GM18867 (cell line): ENCODE data around the gene VKORC1.

Experiments
- ATAC-seq: cut with Tn5 transposase; IDR thresholded peaks from one replicate; pipeline ENCODE4 v1.9.1; 2021; ENCODE audit warnings: mild to moderate bottlenecking, moderate library complexity; ENCODE audit not compliant: unreplicated experiment

VKORC1 gene

DNA sequence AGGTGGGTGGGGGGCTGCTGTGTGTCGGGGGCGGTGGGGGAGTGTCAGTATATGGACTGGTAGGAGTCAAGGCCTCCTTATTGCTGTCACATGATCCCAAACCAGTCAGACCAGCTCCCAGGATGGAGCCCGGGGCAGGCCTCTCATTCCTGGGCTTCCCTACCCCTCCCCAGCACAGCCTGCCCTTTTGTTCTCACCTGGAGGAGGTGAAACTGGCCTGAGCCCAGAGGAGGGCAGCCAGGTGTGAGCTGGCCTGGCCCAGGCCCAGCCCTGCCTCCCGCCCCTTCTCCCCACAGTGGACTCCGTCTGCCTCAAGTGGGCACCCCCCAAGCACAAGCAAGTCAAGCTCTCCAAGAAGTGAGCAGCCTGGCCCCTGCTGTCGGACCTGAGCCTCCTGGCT lies 36.3 kb upstream of the VKORC1 start:
- ATAC-seq, result no peak

DNA sequence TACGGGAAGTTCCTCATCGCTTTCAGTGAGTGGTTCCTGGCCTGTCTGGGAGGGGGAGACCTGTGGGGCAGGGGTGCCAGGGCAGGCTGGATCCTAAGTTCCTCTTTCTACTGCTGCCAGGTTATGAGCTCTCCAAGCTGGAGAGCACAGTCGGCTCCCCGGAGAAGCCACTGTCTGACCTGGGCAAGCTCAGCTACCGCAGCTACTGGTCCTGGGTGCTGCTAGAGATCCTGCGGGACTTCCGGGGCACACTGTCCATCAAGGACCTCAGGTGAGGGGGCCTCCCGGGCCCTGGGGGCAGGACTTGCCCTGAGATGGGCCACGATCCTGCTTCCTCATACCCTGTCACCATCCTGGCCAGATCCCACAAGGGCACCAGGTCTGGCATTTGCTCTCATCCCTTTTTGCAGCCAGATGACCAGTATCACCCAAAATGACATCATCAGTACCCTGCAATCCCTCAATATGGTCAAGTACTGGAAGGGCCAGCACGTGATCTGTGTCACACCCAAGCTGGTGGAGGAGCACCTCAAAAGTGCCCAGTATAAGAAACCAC lies 35.8 kb upstream of the VKORC1 start:
- no peak for ATAC-seq

- ATAC-seq, result no peak
Measured at GRCh38 chr16:31129568-31130335, 35.2 kb upstream of the VKORC1 start.

DNA sequence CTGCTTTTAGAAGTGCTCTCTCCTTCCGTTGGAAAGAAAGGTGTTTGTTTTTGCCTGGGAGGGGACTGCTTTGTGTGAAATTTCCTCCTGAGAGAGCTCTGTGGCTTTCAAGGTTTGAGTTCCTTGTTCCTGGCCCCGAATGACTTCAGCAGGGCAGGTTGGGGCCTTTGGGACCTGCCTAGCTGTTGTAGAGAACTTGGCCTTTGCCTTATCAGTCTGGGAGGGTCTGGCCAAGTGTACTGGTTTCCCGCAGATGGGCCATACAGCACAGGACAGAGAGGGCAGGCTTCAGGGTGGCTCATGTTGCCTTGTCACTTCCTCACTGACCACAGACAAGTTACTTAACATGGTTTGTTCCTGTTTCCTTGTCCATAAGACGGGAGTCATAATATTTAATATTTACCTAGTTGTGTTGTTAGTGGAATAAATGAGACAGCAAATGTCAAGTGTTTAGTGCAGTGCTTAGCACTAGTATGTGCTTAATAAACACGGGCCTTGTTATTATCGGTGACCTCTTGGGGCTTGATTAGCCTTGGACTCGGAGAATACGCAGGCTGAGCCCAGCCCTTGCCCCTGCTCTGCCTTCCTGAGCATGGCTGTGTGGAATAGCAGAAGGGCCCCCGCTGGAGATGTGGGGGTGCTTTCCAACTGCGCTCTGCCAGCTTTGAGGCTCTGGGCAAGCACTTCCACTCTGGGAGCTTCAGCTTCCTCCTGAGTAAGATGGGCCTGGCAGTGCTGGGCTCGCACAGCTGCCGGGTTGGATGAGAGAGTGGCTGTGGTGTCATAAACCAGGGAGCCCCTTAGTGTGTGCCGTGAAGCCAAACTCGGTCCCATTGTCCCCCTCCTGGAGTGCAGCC lies 34.3 kb upstream of the VKORC1 start:
- ATAC-seq, result no peak

DNA sequence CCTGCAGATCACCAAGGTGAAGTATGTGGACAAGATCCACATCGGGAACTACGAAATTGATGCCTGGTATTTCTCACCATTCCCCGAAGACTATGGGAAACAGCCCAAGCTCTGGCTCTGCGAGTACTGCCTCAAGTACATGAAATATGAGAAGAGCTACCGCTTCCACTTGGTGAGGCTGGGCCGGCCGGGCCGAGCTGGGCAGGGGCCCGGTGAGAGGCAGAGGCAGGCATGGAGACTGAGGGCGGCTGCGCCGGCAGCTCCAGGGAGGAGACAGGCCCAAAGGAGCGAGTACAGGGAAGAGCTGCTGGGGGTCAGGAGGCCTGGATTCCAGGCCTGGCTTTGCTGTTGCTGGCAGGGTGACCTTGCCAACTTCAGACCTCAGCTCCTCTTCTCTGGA lies 32.6 kb upstream of the VKORC1 start:
- no peak for ATAC-seq

DNA sequence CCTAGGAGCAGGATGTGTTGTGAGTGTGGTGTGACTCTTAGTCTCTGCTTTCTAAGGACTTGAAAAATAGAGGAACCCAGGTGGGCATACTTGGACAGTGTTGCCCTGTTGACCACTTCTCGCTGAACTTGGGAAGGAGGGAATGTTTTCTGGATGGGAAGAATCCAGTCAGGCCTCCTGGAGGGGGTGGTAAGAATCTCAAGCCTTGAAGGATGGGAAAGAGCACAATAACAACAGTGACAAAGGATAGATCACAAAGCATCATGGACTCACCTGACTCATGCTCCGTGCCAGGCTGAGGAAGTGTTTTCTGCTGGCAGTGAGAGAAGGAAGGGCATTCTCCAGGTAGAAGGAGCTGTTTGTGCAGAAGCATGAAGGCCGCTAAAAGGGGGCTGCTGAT lies 31.2 kb upstream of the VKORC1 start:
- ATAC-seq, result no peak

DNA sequence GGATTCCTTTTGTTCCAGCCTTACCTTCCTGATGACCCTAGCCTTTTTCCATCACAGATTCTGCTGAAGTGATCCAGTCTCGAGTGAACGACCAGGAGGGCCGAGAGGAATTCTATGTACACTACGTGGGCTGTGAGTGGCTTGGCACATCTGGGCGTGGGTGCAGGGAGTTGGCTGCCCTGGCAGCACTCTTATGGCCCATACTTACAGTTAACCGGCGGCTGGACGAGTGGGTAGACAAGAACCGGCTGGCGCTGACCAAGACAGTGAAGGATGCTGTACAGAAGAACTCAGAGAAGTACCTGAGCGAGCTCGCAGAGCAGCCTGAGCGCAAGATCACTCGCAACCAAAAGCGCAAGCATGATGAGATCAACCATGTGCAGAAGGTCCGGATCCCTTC lies 25.5 kb upstream of the VKORC1 start:
- ATAC-seq, result no peak

- no peak for ATAC-seq
Measured at GRCh38 chr16:31118223-31119155, 23.9 kb upstream of the VKORC1 start.

DNA sequence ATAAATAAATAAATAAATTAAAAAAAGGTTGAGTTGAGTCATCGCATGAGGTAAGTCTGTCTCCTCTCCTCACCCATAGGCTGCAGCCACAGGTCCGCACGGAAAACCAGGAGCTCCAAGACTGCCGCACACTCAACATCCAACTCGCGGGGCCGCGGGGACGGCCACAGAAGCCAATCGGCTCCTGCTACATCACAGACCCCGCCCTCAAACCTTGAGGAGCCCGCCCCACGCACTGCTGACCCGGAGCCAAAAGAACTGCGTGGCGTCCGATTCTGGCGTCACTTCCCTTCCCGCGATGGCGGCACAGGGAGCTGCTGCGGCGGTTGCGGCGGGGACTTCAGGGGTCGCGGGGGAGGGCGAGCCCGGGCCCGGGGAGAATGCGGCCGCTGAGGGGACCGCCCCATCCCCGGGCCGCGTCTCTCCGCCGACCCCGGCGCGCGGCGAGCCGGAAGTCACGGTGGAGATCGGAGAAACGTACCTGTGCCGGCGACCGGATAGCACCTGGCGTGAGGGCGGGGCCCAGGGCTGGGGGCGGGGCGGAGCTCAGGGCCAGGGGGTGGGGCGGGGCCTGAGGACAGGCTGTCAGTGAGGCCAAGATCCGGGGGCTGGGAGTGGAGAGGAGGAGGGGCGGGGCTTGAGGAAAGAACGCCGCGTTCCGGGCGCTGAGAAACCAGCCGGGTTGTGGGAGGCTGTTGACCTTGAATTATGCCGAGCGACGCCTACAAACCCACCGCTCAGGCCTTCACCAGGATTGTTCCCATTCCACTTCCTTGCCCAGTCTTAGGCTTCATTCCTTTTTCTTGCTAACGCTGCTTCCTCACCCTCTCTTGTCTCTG lies 23.0 kb upstream of the VKORC1 start, which contains the start of gene KAT8:
Gene KAT8, plus strand, starts transcription at position 281 of the 839 bp plus-strand sequence. Its CDS starts 18 bp downstream, at position 299.
- peak; percentile 86 for ATAC-seq

GRCh38 chr16:31114468-31114867 lies 19.9 kb upstream of the VKORC1 start:
- no peak for ATAC-seq

DNA sequence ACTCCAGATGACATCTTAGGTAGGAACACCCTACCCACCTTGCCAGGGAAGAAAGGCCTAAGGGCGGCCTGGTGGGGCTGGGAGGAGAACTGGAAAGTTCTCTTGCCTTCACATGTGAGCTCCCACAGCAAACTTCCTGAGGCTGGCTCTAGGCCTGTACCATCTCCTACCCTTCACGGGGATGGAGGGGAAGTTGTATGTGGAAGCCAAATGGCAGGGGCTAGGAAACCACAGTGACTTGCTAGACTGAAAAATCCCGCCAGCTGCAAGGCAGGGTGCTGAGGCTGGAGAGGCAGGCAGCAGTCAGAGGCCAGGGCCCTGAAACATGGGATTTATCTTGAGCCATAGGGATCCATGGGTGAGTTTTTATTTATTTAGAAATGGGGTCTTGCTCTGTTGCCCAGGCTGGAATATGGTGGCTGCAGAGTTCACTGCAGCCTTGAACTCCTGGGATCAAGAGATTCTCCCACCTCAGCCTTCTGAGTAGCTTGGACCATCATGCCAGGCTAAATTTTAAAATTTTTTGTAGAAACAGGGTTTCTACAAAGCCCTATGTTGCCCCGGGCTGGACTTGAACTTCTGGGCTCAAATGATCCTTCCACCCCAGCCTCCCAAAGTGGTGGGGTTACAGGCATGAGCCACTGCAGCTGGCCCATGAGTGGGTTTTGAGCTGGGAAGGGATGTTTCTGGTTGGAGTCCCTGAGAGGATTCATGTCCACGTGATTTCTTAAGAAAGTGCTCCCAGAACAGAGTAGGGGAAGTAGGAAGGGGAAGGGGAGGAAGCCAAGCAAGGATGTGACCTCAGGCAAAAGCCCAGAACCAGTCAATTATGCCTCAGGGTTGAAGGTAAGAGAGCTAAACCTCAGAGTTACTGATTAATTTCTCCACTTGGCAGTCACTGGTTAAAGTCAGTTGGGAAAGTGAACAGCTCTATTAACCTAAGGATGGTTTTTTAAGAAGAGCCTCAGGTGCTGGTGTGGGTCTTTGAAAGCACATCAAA lies 18.8 kb upstream of the VKORC1 start:
- ATAC-seq, result no peak

DNA sequence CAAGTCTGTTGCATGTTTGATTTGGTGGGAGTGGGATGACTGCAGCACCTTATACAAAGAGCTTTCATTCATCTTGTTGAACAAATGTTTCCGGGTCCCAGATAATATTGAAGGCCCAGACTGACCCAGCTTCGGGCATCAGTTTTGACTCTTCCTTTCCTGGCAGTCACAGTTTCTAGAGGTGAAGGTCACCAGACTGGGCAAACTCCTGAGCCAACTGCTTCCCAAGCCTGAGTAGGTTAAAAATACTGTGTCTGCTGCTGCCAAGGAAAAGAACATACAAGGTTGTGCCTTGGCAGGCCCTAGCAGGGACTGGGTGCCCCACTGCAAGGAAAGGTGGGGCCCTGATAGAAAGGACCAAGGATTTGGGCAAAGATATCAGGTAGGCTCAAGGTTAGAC lies 18.1 kb upstream of the VKORC1 start:
- ATAC-seq, result no peak

DNA sequence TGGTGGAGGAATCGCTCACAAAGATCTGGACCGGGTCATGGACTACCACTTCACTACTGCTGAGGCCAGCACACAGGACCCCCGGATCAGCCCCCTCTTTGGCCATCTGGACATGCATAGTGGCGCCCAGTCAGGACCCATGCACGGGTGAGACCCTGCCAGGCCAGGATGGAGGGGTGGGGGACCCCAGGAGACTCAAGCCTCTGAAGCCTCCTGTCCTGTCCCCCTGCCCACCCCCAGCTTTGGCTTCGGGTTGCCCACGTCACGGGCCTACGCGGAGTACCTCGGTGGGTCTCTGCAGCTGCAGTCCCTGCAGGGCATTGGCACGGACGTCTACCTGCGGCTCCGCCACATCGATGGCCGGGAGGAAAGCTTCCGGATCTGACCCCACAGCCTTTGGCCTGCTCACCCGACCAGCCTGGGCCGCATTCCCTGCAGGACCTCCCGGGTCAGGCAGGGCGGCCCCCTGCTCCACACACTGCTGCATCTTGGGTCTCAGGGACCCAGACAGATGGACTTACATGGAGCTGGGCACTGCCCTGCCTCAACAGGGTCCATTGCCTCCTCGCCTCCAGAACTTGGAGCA lies 17.4 kb upstream of the VKORC1 start:
- ATAC-seq, result no peak

- ATAC-seq, result no peak
Measured at GRCh38 chr16:31110106-31111034, 15.8 kb upstream of the VKORC1 start.

GRCh38 chr16:31109622-31110021 lies 15.0 kb upstream of the VKORC1 start:
- no peak for ATAC-seq

- ATAC-seq, result no peak
Measured at GRCh38 chr16:31108794-31109558, 14.4 kb upstream of the VKORC1 start.
